Cardiac fibroblast (primary cell): Measurements from ENCODE around the gene MRPL11.

ENCODE experiments used
- DNase-seq, 2 donors: peaks; one replicate each; pipeline versions ENCODE4 v3.0.0 to v3.0.0-alpha.2; 2010; ENCODE audit warnings: low read depth in 2 of 2
- H3K4me3 ChIP-seq, 2 donors: replicated peaks in 1 of 2; 1 replicate in 1 of 2; 2 replicates in 1 of 2; pipeline ENCODE4 v1.5.1; 2011; ENCODE audit warnings: low read depth in 2 of 2, low read length in 2 of 2, mild to moderate bottlenecking in 2 of 2, moderate library complexity in 1 of 2
- TF ChIP-seq, protein P1 (sequence below): IDR thresholded peaks from one replicate; pipeline ENCODE4 v1.5.1; 2011; ENCODE audit warnings: low read depth, mild to moderate bottlenecking, low read length, inconsistent platforms

Gene MRPL11

DNA sequence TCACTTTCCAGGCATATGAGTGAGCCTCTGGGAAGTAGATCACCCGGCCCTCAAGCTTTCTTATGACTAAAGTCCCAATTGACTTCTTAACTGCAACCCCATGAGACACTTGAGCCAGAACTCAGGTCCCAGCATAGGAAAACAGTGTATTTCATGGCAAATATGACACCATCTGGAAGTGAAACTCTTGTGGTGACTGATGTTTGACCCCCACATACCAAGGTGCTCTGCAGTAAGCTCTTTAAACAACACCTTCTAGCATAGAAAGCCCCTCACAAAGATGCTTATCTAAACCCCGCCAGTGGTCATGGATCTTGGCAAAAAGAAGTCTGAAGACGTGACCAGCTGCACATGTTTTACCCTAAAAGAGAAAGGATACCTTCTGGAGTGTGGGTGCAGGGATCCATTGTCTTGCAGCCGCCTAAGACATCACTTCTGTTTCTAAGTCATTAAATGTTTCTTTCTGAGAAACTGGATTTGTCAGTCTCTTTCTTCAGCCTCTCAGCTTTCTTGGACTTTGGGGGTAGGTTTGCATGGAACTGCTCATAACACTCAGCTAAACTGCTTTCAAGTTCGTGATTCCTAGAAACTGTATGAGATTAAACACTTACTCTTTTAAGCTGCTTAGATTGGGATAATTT is 20.6 kb upstream of the MRPL11 start:
- DNase-seq = no peak
- no peak overlapping the region for H3K4me3 ChIP-seq
- TF ChIP-seq, protein P1, sequence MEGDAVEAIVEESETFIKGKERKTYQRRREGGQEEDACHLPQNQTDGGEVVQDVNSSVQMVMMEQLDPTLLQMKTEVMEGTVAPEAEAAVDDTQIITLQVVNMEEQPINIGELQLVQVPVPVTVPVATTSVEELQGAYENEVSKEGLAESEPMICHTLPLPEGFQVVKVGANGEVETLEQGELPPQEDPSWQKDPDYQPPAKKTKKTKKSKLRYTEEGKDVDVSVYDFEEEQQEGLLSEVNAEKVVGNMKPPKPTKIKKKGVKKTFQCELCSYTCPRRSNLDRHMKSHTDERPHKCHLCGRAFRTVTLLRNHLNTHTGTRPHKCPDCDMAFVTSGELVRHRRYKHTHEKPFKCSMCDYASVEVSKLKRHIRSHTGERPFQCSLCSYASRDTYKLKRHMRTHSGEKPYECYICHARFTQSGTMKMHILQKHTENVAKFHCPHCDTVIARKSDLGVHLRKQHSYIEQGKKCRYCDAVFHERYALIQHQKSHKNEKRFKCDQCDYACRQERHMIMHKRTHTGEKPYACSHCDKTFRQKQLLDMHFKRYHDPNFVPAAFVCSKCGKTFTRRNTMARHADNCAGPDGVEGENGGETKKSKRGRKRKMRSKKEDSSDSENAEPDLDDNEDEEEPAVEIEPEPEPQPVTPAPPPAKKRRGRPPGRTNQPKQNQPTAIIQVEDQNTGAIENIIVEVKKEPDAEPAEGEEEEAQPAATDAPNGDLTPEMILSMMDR = no peak

DNA sequence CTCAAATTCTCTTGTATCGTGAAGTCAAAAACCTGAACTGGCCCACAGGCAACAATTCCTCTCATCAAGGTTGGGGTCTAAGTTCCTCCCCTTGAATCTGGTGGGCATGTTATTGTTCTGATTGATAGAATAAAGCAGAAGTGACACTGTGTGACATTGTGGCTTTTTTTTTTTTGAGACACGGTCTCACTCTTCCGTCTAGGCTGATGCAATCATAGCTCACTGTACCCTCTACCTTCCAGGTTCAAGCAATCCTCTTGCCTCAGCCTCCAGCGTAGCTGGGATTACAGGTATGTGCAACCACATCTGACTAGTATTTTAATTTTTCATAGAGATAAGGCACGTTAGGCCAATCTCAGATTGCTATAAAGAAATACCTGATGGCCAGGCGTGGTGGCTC is 19.2 kb upstream of the MRPL11 start:
- TF ChIP-seq, protein P1 = no peak
- no peak overlapping the region for H3K4me3 ChIP-seq
- DNase-seq = no peak

DNA sequence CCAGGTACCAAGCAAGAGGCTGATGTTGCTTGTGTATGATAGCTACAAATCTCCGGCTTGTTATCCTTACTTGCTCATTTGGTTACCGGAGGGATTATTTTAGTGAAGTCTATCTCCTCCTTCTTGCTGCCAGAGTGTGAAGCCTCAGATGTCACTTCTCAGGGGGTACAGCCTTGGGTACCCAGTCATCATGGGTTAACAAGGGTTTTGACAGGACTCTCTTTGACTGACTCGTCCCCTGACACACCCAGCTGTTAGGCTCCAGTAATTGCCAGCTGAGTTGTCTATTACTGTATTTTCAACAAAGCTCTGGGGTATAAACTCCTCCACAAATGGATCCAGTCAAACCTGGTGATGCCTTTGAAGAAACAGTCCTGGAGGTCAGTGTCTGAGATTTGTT is 16.2 kb upstream of the MRPL11 start:
- H3K4me3 ChIP-seq = no peak overlapping the region
- TF ChIP-seq, protein P1 = no peak

DNA sequence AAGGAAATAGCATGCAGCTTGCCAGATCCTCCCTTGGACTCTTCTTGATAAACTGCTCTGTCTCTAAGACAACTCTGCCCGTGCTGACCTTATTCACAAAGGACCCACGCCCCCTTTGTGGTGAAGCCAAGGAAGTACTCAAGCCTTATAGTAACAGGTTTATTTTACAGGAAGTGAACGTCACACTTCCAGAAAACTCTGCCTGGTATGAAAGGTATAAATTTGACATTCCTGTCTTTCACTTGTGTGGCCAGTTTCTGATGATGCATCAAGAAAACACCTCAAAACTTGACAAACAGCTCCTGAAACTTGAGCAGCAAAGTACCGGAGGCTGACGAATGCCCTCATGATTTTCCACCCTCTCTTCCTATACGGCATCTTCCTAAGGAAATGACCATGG is 15.6 kb upstream of the MRPL11 start:
- DNase-seq = no peak
- TF ChIP-seq, protein P1 = no peak
- H3K4me3 ChIP-seq = no peak overlapping the region

More for the DNA sequence above, 16.2 kb upstream of the MRPL11 start:
- no peak for DNase-seq

DNA sequence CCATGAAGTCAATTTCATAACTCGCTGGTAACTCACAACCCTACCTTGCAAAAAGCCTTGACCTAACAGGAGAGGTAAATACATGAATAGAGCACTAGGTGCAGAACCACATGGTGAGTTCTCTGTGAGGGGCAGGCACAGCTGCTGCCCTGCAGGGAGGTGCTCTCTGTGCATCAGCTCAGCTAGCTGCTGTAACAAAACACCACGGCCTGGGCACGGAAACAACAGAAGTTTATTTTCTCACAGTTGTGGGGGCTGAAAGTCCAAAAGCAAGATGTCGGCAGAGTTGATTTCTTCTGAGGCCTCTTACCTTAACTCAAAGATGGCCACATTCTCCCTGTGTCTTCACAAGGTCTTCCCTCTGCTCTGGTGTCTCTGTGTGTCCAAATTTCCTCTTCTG is 13.0 kb upstream of the MRPL11 start:
- H3K4me3 ChIP-seq = no peak overlapping the region
- TF ChIP-seq, protein P1 = no peak
- no peak for DNase-seq

DNA sequence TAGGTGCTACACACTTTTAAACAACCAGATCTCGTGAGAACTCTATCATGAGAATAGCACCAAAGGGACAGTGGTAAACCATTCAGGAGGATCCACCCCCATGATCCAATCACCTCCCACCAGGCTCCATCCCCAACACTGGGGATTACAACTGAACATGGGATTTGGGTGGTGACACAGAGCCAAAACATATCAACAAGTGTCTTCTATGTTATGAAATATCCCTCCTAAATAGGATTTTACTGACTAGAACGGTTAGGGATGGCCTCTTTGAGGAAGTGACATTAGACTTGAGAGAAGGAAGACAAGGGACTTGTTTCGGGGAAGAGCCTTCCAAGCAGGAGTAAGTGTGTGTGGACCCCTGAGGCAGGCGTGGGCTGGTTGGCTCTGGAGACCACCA is 11.9 kb upstream of the MRPL11 start:
- no peak overlapping the region for H3K4me3 ChIP-seq
- DNase-seq = no peak
- TF ChIP-seq, protein P1 = no peak

DNA sequence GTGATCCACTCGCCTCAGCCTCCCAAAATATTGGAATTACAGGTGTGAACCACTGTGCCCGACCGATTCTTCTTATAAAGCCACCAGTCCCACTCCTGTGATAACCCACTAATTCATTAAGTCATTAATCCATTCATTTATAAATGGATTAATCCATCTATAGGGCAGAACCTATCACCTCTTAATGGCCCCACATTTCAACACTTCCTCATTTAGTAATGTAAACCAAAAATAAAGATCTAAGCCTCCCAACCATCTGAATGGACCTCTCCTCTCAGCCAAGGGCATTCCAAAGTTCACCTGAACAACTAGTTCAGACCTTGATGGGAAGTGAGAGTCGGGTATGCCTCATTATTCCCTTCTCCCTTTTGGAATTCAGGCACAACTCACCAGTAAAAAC is 9.9 kb upstream of the MRPL11 start:
- no peak for DNase-seq
- no peak overlapping the region for H3K4me3 ChIP-seq
- TF ChIP-seq, protein P1 = no peak
